H1 (cell line): Measurements from ENCODE around the gene GON4L. TPM values are rescaled to one million over a fixed set of nuclear protein-coding genes. Genes with fewer than 3 reads are reported as not detected.

Experiments used
- CBX5 ChIP-seq: fragments of 300-800, 300-1000 bp; sonication (generic); IDR thresholded peaks from 2 replicates; pipeline ENCODE4 v1.7.1; 2016; ENCODE audit warnings: antibody characterized with exemption, low read length, low read depth
- CHD7 ChIP-seq: fragments of 300-600 bp; sonication (generic); IDR thresholded peaks from 2 replicates; pipeline ENCODE4 v1.7.1; 2012; ENCODE audit warnings: low read length, moderate library complexity, mild to moderate bottlenecking, inconsistent platforms; ENCODE audit not compliant: insufficient replicate concordance
- E2F6 ChIP-seq: IDR thresholded peaks from 2 replicates; pipeline ENCODE4 v1.6.1; 2012; ENCODE audit warnings: inconsistent platforms
- EZH2 ChIP-seq: fragments of 200-600 bp; sonication (generic); IDR thresholded peaks from 2 replicates; pipeline ENCODE4 v1.7.1; 2012; ENCODE audit warnings: low read depth, mild to moderate bottlenecking, moderate library complexity, low read length, inconsistent platforms; ENCODE audit not compliant: severe bottlenecking
- SAP30 ChIP-seq: fragments of 300-600 bp; sonication (generic); IDR thresholded peaks from 2 replicates; pipeline ENCODE4 v1.7.1; 2012; ENCODE audit warnings: low read length, moderate library complexity, mild to moderate bottlenecking, inconsistent platforms; ENCODE audit not compliant: insufficient read depth, insufficient replicate concordance
- SIN3A ChIP-seq, 2 experiments: IDR thresholded peaks in 1 of 2; conservative IDR thresholded peaks in 1 of 2; 2 replicates each; pipeline ENCODE4 v1.6.1; 2011 to 2012; ENCODE audit warnings: low read length in 2 of 2, improper control_type of control experiment in 1 of 2, low read depth in 1 of 2, mild to moderate bottlenecking in 1 of 2
- SP2 ChIP-seq: IDR thresholded peaks from 2 replicates; pipeline ENCODE4 v1.6.1; 2012; ENCODE audit warnings: mild to moderate bottlenecking, low read length, inconsistent platforms
- TAF1 ChIP-seq: IDR thresholded peaks from 2 replicates; pipeline ENCODE4 v1.6.1; 2011; ENCODE audit warnings: mild to moderate bottlenecking, low read depth, low read length
- TCF12 ChIP-seq: IDR thresholded peaks from 2 replicates; pipeline ENCODE4 v1.6.1; 2011; ENCODE audit warnings: low read depth, mild to moderate bottlenecking, low read length
- polyA plus RNA-seq, 7 experiments: library from polyadenylated mRNA; depleted of rRNA in 3 of 7; stranded (reverse) in 5 of 7; unstranded in 2 of 7; fragments of >200 nt in 5 of 7; fragments of 200-250 nt in 2 of 7; gene quantifications; 1 replicate in 5 of 7; 2 replicates in 1 of 7; 4 replicates in 1 of 7; pipeline versions ENCODE4 v1.2.1 to v1.2.3, GENCODE V29; 2011 to 2013; ENCODE audit warnings: missing spikeins in 2 of 7, mixed read lengths in 2 of 7
- total RNA-seq: library from RNA; stranded (reverse); fragmentation: NEBNext Ultra II Directional; extraction: Animal tissue kit (Norgen Biotek cat#: 25700); gene quantifications from 2 replicates; pipeline ENCODE4 v1.2.1, GENCODE V29; 2021

Gene GON4L
- total and polyA plus RNA-seq, 2 of the 8 experiments (the other 6 are each of a cell fraction or from before 2014, with no cell fraction given) = 26.2 to 52.1 TPM

DNA sequence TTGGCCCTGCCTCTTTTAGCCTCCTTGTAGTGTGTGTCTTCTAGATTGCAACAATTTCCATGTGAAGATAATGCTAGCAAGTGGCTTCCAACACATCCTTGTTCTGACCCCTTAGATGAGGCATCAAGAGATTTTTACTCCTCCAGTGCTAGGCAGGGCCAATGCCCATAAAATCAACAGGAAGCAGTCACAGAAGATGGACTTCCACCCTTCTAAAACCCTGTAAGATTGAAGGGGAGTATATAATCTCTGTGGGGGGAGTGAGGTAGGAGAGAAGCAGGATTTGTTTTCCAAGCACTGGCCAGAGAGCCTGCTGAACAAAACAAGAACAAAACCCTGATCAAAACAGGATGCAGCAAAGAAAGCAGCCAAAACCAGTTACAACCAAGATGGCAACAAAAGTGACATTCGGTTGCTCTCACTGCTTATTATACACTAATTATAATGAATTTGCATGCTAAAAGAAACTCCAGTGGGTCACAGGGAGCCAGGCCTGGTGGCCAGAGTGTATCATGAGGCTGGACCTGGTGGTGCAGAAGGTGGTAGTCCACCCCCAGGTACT is 12.1 kb downstream of the GON4L start (continued):
- TF ChIP-seq EZH2 (no peak), E2F6 (no peak), SIN3A (conservative IDR thresholded peaks at IDR 0.05 in 1 of 2, IDR thresholded peaks at IDR 0.05 in 1 of 2; ENCODE audit: low read depth in 1 of 2, low read length in 2 of 2) (no peak), TCF12 (no peak), SP2 (no peak), SAP30 (no peak), CHD7 (no peak), TAF1 (no peak), CBX5 (no peak)
